MG63 (cell line): ENCODE measurements around the gene ACBD6. TPM values are rescaled to one million over a fixed set of nuclear protein-coding genes. Genes with fewer than 3 reads are reported as not detected.
"Not testable (repeated sequence)": the region's sequence is repeated elsewhere in the genome, so short reads cannot be mapped to it uniquely, and the experiment has no call there.

ENCODE experiments used
- DNase-seq: peaks from one replicate; pipeline ENCODE4 v3.0.0-alpha.2; 2020
- H3K27me3 ChIP-seq: fragments of 250-450 bp; sonication (Bioruptor Pico); 2 replicates; pipeline ENCODE4 v1.5.1; 2020; ENCODE audit warnings: mild to moderate bottlenecking, moderate library complexity
- H3K36me3 ChIP-seq: fragments of 250-450 bp; sonication (Bioruptor Pico); 2 replicates; pipeline ENCODE4 v1.5.1; 2020; ENCODE audit warnings: mild to moderate bottlenecking, moderate library complexity
- H3K4me3 ChIP-seq: fragments of 250-450 bp; sonication (Bioruptor Pico); 2 replicates; pipeline ENCODE4 v1.5.1; 2020; ENCODE audit warnings: mild to moderate bottlenecking, moderate library complexity
- H3K9me3 ChIP-seq: fragments of 250-450 bp; sonication (Bioruptor Pico); 2 replicates; pipeline ENCODE4 v1.5.1; 2020; ENCODE audit warnings: mild to moderate bottlenecking, moderate library complexity
- total RNA-seq: library from RNA; depleted of rRNA; stranded (reverse); fragments of >200 nt; shearing (Covaris generic); gene quantifications from 2 replicates; pipeline ENCODE4 v1.2.3, GENCODE V29; 2014; ENCODE audit warnings: low replicate concordance; rRNA removed

ACBD6 gene
- total RNA-seq: 65.9 and 85.3 TPM in 2 replicates

- H3K27me3 ChIP-seq: no peaks in the 10 kb centered on the region
- H3K4me3 ChIP-seq: peak within 1 kb of the TSS; percentile 90
- H3K9me3 ChIP-seq: no peaks in the 10 kb centered on the region
- peaks cover 11% of the 10 kb centered on the region for H3K36me3 ChIP-seq
- peak; percentile 90 for DNase-seq
These were observed at the start of gene ACBD6 for GRCh38 chr1:180502361-180503279. Gene ACBD6, minus strand, starts transcription at chr1:180502577. Its CDS starts 311 bp downstream, at chr1:180502266.

GRCh38 chr1:180551997-180552396 lies 49.6 kb upstream of the ACBD6 start:
- Histone ChIP-seq H3K9me3 (no peaks in the 10 kb centered on the region), H3K4me3 (no peak overlapping the region), H3K27me3 (no peaks in the 10 kb centered on the region), H3K36me3 (no peaks in the 10 kb centered on the region)
- DNase-seq: no peak

- Histone ChIP-seq H3K4me3 (no peak overlapping the region), H3K27me3 (no peaks in the 10 kb centered on the region), H3K36me3 (no peaks in the 10 kb centered on the region), H3K9me3 (no peaks in the 10 kb centered on the region)
- no peak for DNase-seq
These were observed 47.9 kb upstream of the ACBD6 start for GRCh38 chr1:180550241-180550640.

GRCh38 chr1:180549770-180550169 lies 47.4 kb upstream of the ACBD6 start:
- H3K9me3 ChIP-seq, H3K4me3 ChIP-seq, H3K36me3 ChIP-seq, H3K27me3 ChIP-seq, DNase-seq: not testable (repeated sequence)

GRCh38 chr1:180548686-180549317 lies 46.4 kb upstream of the ACBD6 start:
- Histone ChIP-seq H3K4me3 (no peak overlapping the region), H3K9me3 (no peaks in the 10 kb centered on the region), H3K27me3 (no peaks in the 10 kb centered on the region), H3K36me3 (no peaks in the 10 kb centered on the region)
- no peak for DNase-seq

GRCh38 chr1:180545991-180546390 lies 43.6 kb upstream of the ACBD6 start:
- Histone ChIP-seq H3K4me3 (no peak overlapping the region), H3K9me3 (no peaks in the 10 kb centered on the region), H3K36me3 (no peaks in the 10 kb centered on the region), H3K27me3 (no peaks in the 10 kb centered on the region)
- no peak for DNase-seq

GRCh38 chr1:180544050-180544449 lies 41.7 kb upstream of the ACBD6 start:
- Histone ChIP-seq H3K4me3 (no peak overlapping the region), H3K36me3 (no peaks in the 10 kb centered on the region), H3K27me3 (no peaks in the 10 kb centered on the region), H3K9me3 (no peaks in the 10 kb centered on the region)
- DNase-seq: peak; percentile 58

GRCh38 chr1:180542838-180543145 lies 40.4 kb upstream of the ACBD6 start:
- Histone ChIP-seq H3K9me3 (no peaks in the 10 kb centered on the region), H3K27me3 (no peaks in the 10 kb centered on the region), H3K36me3 (no peaks in the 10 kb centered on the region), H3K4me3 (no peak overlapping the region)
- peak; percentile 15 for DNase-seq

- DNase-seq: peak; percentile 80
- no peaks in the 10 kb centered on the region for H3K27me3 ChIP-seq
- no peaks in the 10 kb centered on the region for H3K9me3 ChIP-seq
- no peak overlapping the region for H3K4me3 ChIP-seq
- no peaks in the 10 kb centered on the region for H3K36me3 ChIP-seq
These were observed 39.9 kb upstream of the ACBD6 start for GRCh38 chr1:180542113-180542837.

GRCh38 chr1:180540697-180541594 lies 38.6 kb upstream of the ACBD6 start:
- peak; percentile 81 for DNase-seq
- Histone ChIP-seq H3K4me3 (no peak overlapping the region), H3K27me3 (no peaks in the 10 kb centered on the region), H3K9me3 (no peaks in the 10 kb centered on the region), H3K36me3 (no peaks in the 10 kb centered on the region)

- no peaks in the 10 kb centered on the region for H3K36me3 ChIP-seq
- H3K9me3 ChIP-seq: no peaks in the 10 kb centered on the region
- H3K4me3 ChIP-seq: no peak overlapping the region
- DNase-seq: no peak
- H3K27me3 ChIP-seq: no peaks in the 10 kb centered on the region
These were observed 36.8 kb upstream of the ACBD6 start for GRCh38 chr1:180539136-180539535.

- H3K36me3 ChIP-seq: no peaks in the 10 kb centered on the region
- H3K27me3 ChIP-seq: no peaks in the 10 kb centered on the region
- DNase-seq: no peak
- H3K9me3 ChIP-seq: no peaks in the 10 kb centered on the region
- no peak overlapping the region for H3K4me3 ChIP-seq
These were observed 34.5 kb upstream of the ACBD6 start for GRCh38 chr1:180536821-180537372.

- Histone ChIP-seq H3K9me3 (no peaks in the 10 kb centered on the region), H3K36me3 (no peaks in the 10 kb centered on the region), H3K4me3 (no peak overlapping the region), H3K27me3 (no peaks in the 10 kb centered on the region)
- no peak for DNase-seq
These were observed 33.1 kb upstream of the ACBD6 start for GRCh38 chr1:180535418-180535999.

GRCh38 chr1:180534214-180534613 lies 31.8 kb upstream of the ACBD6 start:
- DNase-seq: peak; percentile 62
- H3K4me3 ChIP-seq: no peak overlapping the region
- H3K27me3 ChIP-seq: no peaks in the 10 kb centered on the region
- H3K9me3 ChIP-seq: no peaks in the 10 kb centered on the region
- H3K36me3 ChIP-seq: no peaks in the 10 kb centered on the region

GRCh38 chr1:180533266-180533987 lies 31.1 kb upstream of the ACBD6 start:
- Histone ChIP-seq H3K27me3 (no peaks in the 10 kb centered on the region), H3K36me3 (no peaks in the 10 kb centered on the region), H3K9me3 (no peaks in the 10 kb centered on the region), H3K4me3 (no peak overlapping the region)
- peak; percentile 61 for DNase-seq
